ENCODE data around the gene GALNT1.

- TF ChIP-seq FOXK1 (CRISPR knock-in tag; IDR thresholded peaks at IDR 0.05): no peak
- TF ChIP-seq CTCF (IDR thresholded peaks at IDR 0.05): no peak
- TF ChIP-seq NFYB (CRISPR knock-in tag; conservative IDR thresholded peaks at IDR 0.05; ENCODE audit: low read depth): no peak
- no peak for TF ChIP-seq ATF6 (CRISPR knock-in tag; IDR thresholded peaks at IDR 0.05)
- no peak for TF ChIP-seq ETV6 (CRISPR knock-in tag; IDR thresholded peaks at IDR 0.05)
- TF ChIP-seq ESRRA (CRISPR knock-in tag; IDR thresholded peaks at IDR 0.05; ENCODE audit: borderline replicate concordance): no peak
- TF ChIP-seq SP1 (CRISPR knock-in tag; conservative IDR thresholded peaks at IDR 0.05): no peak
- TF ChIP-seq PREB (CRISPR knock-in tag; IDR thresholded peaks at IDR 0.05; ENCODE audit: borderline replicate concordance): no peak
- no peak for TF ChIP-seq RELA (CRISPR knock-in tag; IDR thresholded peaks at IDR 0.05; ENCODE audit: borderline replicate concordance)
- no peak for TF ChIP-seq ZNF317 (CRISPR knock-in tag; IDR thresholded peaks at IDR 0.05; ENCODE audit: borderline replicate concordance, low read depth)
These were observed at the start of gene GALNT1 for GRCh38 chr18:35581546-35581897.

Data from WTC11 (cell line).